Omental fat pad (tissue), 4 donors: ENCODE results near the gene PIPOX. TPM values are rescaled to one million over a fixed set of nuclear protein-coding genes. Genes with fewer than 3 reads are reported as not detected.

ENCODE experiments used
- ATAC-seq: fragments of 150-250 bp; one replicate; pipeline ENCODE4 v1.9.1; 2016; ENCODE audit warnings: mild to moderate bottlenecking, moderate library complexity; ENCODE audit not compliant: low FRiP score
- DNase-seq: peaks from one replicate; pipeline ENCODE4 v3.0.0-alpha.2; 2019; ENCODE audit warnings: low spot score
- CTCF ChIP-seq, 3 donors: fragments of 450-650 bp; IDR thresholded peaks; one replicate each; pipeline ENCODE4 v1.5.1; 2016 to 2017; ENCODE audit warnings: antibody characterized with exemption in 3 of 3, mild to moderate bottlenecking in 3 of 3, moderate library complexity in 2 of 3
- total RNA-seq, 4 donors: library from RNA; depleted of rRNA; stranded (reverse); fragments of >200 nt; gene quantifications; one replicate each; pipeline ENCODE4 v1.1.0, GENCODE V29; 2016

Gene PIPOX
- total RNA-seq, 4 donors from 2014 or later = 0.82 to 4.9 (median 1.6) TPM

GRCh38 chr17:29019475-29020181, 23.3 kb upstream of the PIPOX start:
- ATAC-seq (peak; percentile 24), DNase-seq (no peak)
- no peak for TF ChIP-seq CTCF (IDR thresholded peaks at IDR 0.05)

GRCh38 chr17:29020576-29020975, 22.4 kb upstream of the PIPOX start:
- no peak for DNase-seq
- no peak for ATAC-seq
- no peak for TF ChIP-seq CTCF (IDR thresholded peaks at IDR 0.05)

- ATAC-seq (no peak), DNase-seq (no peak)
- TF ChIP-seq CTCF (IDR thresholded peaks at IDR 0.05) = no peak
These were observed 21.7 kb upstream of the PIPOX start for GRCh38 chr17:29021226-29021625.

- DNase-seq (no peak), ATAC-seq (no peak)
- TF ChIP-seq CTCF (IDR thresholded peaks at IDR 0.05) = no peak
These were observed 20.9 kb upstream of the PIPOX start for GRCh38 chr17:29022074-29022473.

GRCh38 chr17:29024316-29024952, 18.5 kb upstream of the PIPOX start:
- no peak for TF ChIP-seq CTCF (IDR thresholded peaks at IDR 0.05)
- ATAC-seq = no peak
- no peak for DNase-seq

- DNase-seq = no peak
- ATAC-seq = no peak
- no peak for TF ChIP-seq CTCF (IDR thresholded peaks at IDR 0.05)
These were observed 11.5 kb upstream of the PIPOX start for GRCh38 chr17:29031488-29031887.
